GM10266 (cell line): ENCODE results near the gene SH3PXD2B.
"Not testable (repeated sequence)": the region's sequence is repeated elsewhere in the genome, so short reads cannot be mapped to it uniquely, and the experiment has no call there.

Experiments
- DNase-seq: peaks from one replicate; pipeline ENCODE4 v3.0.0; 2012; ENCODE audit errors: extremely low spot score
- TF ChIP-seq, protein P1 (sequence below): IDR thresholded peaks from 2 replicates; pipeline ENCODE4 v1.5.1; 2012; ENCODE audit warnings: mild to moderate bottlenecking, low read depth; ENCODE audit not compliant: control insufficient read depth, insufficient read depth; ENCODE audit errors: missing control alignments

SH3PXD2B gene

DNA sequence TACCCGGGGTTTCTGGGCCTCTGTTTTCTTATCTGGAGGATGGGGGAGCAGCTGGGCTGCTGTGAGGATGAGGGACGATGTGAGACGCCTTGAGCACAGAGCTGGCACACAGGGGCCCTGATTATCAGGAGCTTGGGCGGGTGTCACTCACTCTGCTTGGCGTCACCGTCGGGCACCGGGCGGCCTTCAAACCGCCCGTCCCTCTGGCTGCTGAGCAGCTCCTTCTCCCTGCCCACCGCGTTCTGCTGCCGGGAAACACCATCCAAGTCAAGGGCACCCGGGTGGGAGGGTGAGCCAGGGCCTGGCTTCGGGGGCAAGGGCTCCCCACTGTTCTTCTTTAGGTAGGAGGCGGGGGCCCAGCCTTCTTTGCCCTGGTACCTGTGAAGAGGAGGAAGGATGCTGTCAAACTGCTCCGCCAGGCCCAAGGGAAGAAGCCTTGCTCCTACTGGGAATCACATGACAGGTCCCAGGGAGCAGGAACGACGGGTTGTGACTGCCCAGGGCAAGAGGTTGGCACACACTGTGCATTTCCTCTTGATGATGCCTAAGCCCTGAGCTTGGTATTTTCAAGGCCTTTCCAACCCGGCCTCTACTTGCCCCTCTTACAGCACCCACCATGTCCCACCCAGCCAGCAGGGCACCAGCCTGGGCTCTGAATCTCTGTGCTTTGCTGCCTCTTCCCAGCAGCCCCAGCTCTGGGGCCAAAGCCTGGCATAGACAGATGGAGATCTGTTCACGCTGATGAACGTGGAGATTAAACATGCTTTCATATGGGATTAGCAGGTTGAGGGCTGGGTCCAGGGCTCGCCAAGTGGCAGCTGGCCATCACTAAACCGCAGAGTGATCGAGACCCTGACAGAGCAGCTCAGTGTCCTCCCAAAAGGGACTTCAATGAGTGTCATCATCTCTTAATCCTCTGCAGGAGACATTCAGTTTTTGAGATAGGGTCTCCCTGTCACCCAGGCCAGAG, 103.8 kb downstream of the SH3PXD2B start:
- TF ChIP-seq, protein P1, sequence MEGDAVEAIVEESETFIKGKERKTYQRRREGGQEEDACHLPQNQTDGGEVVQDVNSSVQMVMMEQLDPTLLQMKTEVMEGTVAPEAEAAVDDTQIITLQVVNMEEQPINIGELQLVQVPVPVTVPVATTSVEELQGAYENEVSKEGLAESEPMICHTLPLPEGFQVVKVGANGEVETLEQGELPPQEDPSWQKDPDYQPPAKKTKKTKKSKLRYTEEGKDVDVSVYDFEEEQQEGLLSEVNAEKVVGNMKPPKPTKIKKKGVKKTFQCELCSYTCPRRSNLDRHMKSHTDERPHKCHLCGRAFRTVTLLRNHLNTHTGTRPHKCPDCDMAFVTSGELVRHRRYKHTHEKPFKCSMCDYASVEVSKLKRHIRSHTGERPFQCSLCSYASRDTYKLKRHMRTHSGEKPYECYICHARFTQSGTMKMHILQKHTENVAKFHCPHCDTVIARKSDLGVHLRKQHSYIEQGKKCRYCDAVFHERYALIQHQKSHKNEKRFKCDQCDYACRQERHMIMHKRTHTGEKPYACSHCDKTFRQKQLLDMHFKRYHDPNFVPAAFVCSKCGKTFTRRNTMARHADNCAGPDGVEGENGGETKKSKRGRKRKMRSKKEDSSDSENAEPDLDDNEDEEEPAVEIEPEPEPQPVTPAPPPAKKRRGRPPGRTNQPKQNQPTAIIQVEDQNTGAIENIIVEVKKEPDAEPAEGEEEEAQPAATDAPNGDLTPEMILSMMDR = no peak
- DNase-seq = no peak

DNA sequence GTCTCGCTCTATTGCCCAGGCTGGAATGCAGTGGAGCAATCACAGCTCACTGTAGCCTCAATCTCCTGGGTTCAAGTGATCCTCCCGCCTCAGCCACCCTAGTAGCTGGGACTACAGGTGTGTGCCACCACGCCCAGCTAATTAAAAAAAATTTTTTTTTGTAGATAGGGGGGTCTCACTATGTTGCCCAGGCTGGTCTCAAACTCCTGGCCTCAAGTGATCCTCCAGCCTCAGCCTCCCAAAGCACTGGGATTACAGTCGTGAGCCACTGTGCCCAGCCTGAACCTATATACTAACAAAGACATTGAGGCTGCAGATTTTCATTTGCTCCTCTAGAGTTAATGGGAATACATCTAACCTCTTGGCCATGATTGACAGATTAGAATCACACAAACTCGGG, 105.6 kb downstream of the SH3PXD2B start:
- DNase-seq = not testable (repeated sequence)

DNA sequence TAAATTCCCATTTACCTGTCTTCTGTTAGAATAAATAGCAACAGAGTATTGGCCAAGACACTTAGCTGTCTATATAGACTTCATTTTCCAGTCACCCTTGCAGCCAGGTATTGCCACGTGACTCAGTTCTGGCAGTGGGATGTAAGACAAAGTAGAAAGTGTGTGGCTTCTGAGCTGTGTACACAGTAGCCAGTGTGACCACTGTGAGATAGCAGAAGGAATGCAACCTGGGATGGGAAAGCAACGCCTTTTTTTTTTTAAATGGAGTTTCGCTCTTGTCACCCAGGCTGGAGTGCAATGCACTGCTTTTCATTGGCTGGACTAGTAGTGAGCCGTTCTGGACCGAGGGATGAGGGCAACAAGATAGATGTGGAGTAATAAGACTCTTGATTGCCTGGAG, 106.2 kb downstream of the SH3PXD2B start:
- DNase-seq = no peak
- TF ChIP-seq, protein P1 = no peak

DNA sequence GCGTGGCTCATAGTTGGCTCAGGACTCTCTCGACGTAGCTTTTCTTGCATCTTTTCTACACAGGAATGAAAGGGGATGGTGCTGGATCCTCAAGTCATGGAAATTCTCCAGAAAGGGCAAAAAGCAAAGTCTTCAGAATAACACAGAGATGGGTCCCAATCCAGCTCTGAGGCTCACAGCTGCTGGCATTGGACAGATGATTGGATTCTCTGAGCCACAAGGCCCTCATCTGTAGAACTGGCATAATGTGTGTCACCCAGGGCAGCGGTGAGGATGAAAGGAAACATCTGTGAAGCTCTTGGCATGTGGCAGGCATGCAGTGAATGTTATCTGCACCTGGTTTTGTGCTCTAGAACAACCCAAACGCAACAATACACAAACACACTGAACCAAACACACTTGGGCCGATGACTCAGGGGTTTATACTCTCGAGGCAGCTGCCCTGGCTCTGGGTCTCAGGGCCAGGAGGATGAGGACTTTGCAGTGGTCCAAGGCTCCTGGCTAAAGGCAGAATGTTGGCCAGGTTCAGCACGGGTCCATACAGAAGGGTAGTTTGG, 106.8 kb downstream of the SH3PXD2B start:
- DNase-seq = no peak
- TF ChIP-seq, protein P1 = no peak

DNA sequence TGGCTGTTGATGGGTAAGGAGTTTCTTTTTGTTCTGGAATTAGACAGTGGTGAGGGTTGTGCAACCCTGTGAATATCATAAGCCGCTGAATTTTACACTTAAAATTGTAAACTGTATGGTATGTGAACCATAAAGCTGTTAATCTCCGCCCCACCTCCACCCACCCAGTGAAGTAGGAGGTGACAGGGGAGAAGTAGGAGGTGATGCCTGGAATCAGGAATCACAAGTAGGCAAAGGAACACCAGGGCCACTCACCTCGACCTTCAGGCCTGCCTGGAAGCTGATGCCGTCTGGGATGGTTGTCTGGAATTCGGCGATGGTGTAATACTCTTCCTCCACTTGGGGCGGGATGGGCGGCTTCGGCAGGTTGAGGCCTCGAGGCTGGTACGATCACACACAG, 108.4 kb downstream of the SH3PXD2B start:
- TF ChIP-seq, protein P1 = no peak
- no peak for DNase-seq

DNA sequence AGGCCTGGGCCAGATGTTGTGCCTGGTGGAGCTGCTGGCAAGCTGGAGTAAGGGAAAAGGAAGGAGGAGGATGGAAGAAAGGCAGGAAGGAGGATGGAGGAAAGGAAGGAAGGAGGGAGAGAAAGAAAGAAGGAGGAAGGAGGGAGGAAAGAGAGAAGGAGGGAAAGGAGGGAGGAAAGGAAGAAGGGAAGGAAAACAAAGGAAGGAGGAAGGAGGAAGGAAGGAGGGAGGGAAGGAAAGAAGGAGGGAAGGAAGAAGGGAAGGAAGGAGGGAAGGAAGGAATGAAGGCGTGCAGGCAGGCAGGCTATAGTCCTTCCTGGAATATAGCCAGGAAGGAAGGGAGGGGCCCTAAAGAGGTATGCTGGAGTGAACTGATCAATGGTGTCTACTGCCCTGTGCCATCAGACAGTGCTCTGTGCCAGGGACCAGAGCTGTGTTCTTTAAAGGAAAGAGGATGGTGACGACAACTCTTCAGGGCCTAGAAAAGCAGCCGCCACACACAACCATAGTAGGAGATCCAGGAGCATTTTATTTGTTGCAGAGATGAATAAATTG, 109.4 kb downstream of the SH3PXD2B start:
- DNase-seq = no peak
- TF ChIP-seq, protein P1 = no peak

DNA sequence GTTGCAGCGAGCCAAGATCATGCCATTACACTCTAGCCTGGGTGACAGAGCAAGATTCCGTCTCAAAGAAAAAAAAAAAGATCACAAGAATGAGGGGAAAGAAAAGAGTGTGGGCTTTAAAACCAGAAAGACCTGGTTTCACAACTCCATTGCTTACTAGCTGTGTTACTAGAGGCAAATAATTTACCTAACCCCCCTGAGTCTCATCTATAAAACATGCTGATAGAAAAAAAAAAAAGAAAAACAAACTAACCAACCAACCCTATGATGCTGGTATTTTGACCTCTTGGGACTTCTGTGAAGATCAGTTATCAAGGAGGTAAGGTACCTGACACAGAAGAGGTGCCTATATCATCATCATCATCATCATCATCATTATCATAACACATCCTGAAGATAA, 110.6 kb downstream of the SH3PXD2B start:
- TF ChIP-seq, protein P1 = no peak
- no peak for DNase-seq
